GM18519 (cell line): ENCODE results near the gene SCARF1.

ENCODE experiments used
- ATAC-seq: cut with Tn5 transposase; IDR thresholded peaks from one replicate; pipeline ENCODE4 v1.9.1; 2021; ENCODE audit warnings: mild to moderate bottlenecking, moderate library complexity; ENCODE audit not compliant: unreplicated experiment, low FRiP score

The SCARF1 gene

DNA sequence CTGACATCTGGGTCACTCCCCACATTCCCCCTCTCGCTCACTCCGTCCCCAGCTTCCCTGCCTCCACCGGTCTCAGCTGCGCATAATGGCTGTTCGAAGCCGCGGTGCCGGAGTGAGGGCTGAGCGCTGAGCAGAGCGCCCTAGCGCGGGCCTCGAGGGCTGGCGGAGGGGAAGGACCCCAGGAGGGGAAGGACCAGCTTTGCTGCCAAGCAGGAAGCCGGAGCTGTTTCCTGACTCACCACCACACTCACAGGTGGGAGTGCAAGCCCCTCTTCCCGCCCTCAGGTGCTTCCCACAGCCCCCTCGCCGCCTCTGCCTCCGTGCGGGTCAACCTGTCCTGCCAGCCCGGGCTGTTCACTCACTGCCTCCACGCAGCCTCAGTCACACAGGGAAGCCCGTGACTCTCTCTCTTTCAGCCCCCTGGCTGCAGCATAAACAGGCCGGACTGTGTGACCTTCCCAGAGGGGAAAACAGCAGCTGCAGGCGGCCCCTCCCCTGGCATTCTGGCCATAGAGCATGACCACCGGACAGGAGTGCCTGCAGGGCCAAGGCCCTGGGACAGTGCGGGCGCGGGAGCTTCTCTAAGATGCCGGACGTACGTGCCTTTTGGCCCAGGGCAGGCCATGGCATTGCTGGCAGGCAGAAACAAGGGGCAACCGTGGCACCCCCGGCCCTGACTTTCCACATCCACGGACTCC lies 40.6 kb downstream of the SCARF1 start:
- ATAC-seq, result no peak

- no peak for ATAC-seq
Measured at GRCh38 chr17:1601571-1601970, 44.0 kb downstream of the SCARF1 start.

DNA sequence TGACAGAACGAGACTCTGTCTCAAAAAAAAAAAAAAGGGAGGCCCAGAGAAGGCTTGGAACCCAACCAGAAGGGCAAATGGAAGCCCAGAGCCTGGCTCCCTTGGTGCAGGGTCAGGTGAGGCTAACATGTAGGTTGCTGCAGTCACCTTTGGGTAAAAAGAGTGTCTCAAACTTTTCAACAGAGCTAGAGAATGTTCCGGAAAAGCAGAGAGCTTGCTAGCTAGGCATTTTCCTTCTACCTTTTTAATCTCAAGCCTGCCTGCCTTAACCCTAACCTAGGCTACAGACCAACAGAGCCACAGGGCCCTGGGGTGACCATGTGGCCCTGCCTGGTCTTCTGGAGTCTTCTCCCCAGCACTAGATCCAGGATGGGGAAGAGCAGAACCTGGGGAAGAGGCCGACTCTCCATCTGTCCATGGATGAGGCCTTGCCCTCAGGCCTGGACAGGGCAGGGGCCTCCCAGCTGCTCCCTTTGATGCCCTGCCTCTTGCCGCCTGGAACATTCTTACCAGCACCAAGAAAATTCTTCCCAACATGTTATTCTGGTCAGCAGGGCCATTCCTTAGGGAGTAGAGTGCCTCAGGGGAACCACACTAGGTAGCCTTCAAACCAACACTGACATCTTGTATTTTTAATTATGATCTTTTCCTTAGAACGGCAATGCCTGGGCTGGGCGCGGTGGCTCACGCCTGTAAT lies 47.0 kb downstream of the SCARF1 start:
- ATAC-seq, result no peak

DNA sequence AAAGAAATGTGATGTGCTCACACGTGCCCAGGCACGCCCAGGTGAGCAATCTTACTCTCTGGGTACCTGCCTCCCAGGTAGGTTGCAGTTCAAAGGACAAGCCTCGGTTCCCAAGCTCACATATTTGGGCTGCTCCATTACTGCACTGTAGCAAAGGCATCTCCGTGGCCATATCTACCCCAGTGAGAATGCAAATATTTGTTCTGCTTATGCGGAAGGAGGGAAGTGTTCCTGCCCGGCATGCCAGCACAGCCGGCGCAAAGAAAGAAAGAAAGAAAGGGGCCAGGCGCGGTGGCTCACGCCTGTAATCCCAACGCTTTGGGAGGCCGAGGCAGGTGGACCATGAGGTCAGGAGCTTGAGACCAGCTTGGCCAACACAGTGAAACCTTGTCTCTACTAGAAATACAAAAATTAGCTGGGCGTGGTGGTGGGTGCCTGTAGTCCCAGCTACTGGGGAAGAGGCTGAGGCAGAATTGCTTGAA lies 47.6 kb downstream of the SCARF1 start:
- no peak for ATAC-seq

DNA sequence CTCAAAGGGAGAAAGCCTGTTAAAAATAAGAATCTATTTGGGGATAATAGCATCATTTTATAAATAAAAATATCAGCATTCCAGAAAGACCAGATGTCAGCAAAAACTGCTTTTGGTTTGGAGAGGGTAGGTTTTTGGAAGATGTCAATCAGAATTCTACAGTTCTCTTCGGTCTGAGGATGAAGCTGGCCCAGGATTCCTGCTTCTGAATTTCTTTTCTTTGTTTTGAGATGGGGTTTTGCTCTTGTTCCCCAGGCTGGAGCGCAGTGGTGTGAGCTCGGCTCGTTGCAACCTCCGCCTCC lies 52.0 kb downstream of the SCARF1 start:
- ATAC-seq, result no peak

DNA sequence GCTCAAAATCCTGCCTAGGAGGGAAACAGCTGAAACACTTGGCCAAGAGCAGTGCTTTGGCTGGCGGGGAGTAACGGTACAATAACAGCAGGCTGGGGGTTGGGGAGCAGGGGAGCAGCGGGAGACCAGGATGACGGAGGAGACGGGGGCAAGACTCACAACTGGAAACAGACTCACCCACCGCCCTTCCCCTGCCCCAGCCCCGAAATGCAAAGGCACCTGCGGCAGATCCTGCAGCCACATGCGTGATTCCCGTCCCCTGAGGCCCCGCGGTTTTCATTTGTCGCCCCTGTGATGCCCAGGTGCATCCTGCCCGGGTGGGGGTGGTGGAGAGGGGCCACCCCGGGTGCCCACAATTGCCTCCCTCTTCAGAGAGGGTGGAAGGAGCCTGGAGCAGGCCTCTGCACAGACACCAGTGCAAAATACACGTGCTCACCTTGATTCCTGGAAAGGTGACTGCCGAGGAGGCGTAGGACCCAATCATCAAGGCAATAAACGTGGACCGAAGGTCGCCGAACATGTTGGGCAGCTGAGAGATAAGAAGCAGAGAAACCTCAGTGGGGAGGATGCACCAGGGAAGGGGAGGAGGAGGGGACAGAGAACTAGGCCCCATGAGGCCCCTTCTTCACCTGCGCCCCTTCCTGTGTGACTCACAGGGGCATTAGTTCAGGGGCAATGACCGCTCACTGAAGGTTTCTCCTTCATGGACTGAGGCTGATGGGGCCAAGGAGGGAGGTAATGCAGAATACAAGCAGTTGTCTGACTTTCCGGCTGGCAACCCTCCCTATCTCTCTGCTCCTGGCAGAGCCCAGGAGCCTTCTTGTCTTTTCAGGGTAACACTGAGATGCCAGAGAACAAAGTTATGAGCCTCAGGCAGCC lies 52.5 kb downstream of the SCARF1 start:
- ATAC-seq, result no peak

DNA sequence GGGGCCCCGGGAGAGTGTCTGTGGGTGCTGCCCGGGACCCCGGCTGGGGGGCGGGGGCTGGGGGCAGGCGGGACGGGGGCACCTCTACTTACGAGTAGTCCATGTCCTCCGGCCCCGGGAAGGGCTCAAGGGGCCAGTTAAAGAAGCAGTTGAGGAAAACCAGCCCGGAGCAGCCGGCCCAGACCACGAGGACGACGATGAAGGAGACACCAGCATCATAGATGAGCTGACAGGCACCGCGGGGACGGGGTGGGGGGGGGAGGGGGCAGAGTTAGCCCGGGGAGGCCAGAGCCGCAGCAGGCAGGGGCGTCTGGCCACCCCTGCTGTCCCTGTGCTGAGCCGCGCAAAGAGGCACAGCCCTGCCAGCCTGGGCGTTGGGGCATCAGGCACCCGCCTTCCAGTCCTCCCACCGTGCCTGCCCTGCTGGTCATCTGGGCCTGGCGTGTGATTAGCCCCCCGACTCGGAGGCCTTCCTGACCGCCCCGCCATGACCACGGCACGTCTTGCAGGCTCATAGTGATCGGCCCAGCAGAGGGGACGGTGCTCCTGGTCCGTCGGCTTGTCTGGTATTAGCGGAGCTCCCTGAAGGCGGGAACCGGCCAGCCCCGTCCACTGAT lies 54.0 kb downstream of the SCARF1 start:
- no peak for ATAC-seq

DNA sequence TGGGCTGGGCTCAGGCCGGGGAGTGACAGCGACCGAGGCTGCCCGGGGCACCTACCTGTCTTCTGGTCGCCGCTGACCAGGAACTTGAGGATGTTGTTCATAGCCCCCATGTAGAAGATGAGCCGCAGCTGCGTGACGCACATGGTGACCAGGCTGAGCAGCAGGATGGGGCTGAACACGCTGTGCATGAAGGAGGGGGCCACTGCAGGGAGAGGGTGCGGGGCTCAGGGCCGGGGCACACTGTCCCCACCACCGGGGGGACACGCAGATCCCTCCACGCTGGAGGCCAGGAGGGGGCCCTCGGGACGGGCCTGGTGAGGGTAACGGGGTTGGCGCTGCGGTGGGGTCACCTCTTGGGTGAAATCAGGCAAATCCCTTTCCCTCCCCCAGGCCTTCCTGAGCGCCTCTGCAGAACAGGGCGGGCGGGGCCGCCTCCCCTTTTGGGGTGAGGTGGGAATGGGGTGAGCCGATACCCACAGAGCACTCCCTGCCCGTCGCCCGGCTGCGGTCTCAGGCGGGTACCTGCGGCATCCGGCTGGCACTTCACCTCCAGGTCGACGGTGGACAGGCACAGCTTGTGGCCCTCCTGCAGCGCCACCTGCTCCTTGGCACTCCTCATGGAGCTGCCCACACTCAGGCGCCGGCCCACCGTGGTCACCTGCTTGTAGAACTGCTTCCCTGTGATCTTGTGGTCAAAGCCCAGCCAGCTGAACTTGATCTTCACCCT lies 54.6 kb downstream of the SCARF1 start:
- no peak for ATAC-seq

DNA sequence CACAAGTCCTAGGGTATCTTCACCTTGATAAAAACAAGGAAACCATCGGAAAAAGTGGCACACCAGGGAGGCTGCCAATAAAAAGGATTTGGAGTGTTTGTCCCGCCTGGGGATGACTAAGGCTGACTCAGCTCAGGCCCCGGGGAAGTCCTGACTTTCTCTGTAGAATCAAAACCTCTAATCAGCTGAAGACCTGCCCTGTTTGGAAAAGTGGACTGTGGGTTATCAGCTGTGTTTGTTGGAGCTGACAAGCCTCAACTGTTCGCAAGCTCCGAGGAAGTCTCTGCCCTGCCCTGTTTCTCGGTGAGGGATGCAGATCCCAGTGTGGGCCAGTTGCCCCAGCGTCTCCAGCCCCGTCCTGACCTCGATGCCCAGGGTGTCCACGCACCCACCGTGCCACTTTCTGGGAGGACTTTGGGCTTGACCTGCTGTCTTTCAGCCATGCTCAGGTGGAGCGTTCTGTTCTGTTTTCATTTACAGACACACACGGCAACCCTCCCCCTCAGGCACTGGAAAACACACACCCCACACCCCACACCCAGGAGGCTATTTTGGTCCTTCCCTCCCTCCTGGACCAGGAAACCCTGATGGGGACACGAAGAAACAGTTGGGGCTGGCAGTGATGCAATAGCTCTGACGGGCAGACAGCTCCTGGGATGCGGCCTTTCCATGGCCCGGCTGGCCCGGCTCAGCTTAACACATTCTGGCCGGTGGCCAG lies 55.3 kb downstream of the SCARF1 start:
- ATAC-seq, result no peak

DNA sequence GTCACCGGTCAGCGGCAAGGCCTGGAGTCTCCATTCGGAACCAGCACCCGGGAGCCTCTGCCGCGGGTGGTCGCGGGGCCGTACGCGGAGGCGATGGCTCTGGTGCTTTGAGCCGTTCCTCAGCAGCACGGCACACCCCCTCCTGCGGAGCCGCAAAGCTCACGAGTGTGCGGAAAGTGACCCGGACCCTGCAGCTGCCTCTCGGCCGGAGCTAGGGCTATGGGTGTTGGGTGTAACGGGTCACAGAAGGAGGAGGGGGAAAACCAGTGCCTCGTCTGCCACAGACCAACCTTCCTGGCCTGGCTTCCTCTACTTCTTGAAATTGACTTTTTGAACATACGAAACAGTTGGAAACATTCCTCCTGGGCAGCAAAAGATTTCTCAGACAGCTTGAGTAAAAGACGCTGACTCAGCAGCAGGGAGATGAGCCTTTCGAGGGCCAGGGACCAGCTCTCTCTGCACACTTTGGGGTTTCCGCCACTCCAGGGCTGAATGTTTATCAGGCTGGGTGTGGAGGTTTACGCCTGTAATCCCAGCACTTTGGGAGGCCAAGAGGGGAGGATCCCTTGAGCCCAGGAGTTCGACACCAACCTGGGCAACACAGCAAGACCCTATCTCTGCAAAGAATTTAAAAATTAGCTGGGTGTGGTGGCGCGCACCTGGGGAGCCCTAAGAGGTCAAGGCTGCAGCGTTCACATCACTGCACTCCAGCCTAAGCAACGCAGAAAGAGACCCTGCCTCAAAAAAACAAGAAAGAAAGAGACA lies 56.5 kb downstream of the SCARF1 start:
- ATAC-seq, result no peak

DNA sequence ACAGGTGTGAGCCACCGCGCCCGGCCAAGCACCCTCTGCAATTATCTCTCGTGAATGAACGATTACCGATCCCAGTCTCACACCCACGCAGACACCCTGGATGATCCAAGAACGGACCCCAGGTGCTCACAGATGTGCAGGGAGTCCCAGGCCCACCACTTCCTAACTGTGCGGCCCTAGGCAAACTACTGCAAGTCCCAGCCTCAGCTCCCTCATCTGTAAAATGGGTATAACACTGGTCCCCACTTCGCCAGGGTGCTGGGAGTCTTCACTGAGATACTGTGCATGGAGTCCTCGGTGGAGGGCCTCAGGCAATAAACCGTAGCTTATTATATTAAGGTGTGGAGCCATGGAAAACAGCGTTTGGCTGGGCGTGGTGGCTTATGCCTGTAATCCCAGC lies 61.4 kb downstream of the SCARF1 start:
- no peak for ATAC-seq
